Nucleus accumbens (tissue), 56 donors: ENCODE measurements around the gene RETN.

Experiments used
- DNase-seq, 56 donors: peaks; one replicate each; lab custom pipeline; 2025; lab: John Stamatoyannopoulos, UW

Gene RETN, protein sequence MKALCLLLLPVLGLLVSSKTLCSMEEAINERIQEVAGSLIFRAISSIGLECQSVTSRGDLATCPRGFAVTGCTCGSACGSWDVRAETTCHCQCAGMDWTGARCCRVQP

DNA sequence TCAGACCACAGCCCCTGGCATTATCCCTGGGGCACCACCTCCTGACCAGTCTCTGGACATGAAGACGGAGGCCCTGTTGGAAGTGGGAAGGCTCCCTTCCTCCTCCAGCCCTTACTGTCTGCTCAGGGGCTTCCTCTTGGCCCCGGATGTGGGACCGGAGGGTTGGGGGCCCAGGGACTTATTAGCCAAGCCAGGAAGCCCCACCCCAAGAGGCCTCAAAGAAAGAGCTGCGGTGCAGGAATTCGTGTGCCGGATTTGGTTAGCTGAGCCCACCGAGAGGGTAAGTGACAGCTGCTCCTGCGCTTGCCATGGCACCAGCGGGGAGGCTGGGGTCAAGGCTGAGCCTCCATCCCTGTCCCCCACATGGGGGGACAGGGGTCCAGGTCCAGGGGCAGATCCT is at the start of gene RETN:
TSS of gene RETN (plus strand) at position 208 of the 400 bp plus-strand sequence. CDS start 278 bp downstream, outside the sequence.
- no peak for DNase-seq

DNA sequence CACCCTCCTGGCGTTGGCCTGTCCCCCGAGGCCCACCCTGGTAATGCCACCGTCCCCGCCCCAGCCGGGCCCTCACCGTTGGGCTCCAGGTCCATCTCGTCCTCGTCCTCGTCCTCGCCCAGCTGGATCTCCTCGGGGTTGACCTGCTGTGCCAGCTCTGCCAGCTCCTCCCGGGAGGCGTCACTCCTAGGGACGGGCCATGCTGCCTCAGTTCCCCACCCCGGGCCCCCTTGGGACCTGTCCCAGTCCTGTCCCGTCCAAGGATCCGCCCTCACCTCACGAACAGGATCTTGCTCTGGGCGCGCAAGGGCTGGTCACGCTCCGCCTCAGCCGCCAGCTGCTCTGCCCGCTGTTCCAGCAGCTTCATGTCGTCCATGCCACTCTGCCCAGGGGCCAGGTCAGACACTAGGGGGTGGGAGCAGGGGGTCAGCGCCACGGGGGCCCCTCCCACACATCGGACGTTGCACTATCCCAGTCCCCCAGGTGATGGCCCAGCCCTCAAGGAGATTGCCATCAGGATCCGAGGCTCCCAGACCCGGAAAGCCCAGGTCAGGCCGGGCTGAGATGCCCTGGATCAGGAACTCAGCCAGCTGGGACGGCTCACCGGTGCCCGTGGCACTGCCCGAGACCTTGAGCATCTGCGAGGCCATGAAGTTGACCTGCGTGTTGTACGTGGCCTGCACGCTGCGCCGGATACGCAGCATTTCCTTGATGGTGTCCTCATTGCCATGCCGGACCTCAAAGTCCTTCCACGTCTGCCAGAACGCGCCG is 49.0 kb upstream of the RETN start:
- DNase-seq = no peak

- DNase-seq = no peak
Measured at GRCh38 chr19:7620442-7621412, 48.1 kb upstream of the RETN start.

DNA sequence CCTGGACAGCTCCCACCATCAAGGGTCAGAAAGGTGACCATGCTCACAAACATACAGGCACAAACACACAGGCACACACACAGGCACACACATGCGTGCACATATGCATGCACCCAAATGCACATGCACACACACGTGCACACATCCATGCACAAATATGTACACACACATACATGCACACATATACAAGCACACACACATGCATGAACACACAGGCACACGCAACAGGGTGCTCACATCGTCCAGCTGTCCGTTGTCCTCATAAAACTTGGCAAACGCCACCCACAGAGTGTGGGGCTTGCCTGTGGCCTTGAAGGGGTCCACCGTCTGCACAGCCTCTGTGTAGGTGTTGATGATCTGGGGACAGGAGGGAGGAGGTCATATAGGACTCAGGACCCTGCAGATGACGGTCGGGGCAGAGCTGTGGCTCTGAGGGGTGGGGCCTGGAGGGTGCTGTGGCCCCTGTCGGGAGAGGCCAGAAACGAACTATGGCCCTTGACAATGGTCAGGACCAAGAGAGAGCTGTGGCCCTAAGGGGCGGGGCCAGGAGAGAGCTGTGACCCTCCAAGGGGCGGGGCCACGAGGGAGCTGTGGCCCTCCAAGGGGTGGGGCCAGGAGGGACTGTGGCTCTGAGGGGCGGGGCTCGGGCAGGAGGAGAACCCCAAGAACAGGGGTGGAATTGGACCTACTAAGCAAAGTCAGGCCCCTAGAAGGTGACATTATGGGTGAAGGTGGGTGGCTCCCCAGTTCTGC is 45.7 kb upstream of the RETN start:
- DNase-seq = no peak

DNA sequence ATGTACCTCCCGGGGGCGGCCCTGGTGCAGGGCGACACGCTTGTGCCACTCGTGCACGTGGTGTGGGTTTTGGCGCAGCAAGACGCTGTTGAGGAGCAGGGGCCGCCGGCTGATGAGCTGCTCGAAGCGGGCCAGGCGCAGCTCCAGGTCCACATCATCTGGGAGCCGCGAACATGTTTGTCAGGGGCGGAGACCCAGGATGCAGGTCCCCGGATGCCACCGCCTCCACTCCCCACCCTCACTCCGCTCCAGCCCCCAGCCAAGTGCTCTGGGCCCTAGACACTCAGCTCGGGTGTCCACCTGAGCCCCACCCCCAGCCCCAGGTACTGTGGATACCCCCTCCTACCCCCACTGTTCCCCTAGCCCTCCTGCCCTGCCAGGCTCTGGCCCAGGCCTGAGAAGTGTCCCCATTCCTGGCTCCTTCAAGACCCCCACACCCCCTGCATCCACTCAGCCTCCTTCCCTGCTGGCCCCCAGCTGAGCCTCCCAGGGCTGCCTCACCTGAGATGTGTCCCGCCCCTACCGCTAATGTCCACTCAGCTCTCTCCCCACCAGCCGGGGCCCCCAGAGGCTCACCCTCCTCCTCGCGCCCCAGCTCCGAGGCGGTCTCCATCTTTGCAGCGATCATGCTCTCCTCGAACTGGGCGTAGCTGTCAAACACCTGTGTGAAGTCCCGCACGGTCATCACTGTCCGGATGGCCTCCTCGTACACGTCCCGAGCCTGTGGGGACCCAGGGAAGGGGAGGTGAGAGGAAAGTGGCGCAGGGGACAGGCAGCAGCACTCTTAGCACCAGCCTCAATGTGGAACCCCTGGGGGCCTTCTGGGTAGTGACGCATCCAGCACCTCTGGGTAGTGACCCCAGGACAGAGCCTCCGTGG is 44.9 kb upstream of the RETN start:
- no peak for DNase-seq

GRCh38 chr19:7624810-7625209 is 44.0 kb upstream of the RETN start:
- no peak for DNase-seq

GRCh38 chr19:7625763-7626372 is 43.0 kb upstream of the RETN start:
- DNase-seq = no peak

DNA sequence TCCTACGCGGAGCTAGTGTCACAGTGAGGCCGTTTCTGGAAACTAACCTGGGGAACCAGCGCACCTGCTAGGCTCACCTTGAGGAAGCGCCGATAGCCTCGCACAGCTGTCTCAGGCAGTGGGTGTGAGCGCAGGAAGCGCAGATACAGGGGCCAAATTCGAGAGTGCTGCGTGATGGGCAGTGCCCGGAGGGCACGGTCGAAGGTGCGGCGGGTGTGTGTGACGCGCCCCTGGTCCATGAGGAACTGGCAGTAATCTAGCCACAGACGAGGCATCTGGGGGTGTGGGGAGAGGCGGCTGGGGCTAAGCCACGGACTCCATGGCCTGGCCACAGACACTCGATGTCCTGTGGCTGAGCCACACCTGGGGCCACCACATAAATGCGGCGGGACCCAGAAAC is 41.7 kb upstream of the RETN start:
- no peak for DNase-seq

GRCh38 chr19:7628589-7629311 is 40.1 kb upstream of the RETN start:
- no peak for DNase-seq

- peak; percentile 70 to 99 (median 96) for DNase-seq
Measured at GRCh38 chr19:7629347-7630054, 39.3 kb upstream of the RETN start, which contains the start of the genes PET100 and XAB2. TSS of gene PET100 (plus strand) at chr19:7629793. CDS start at chr19:7629834, 41 bp downstream. TSS of gene XAB2 (minus strand) at chr19:7629545. CDS start at chr19:7629527, 18 bp downstream.

GRCh38 chr19:7631577-7631976 is 37.3 kb upstream of the RETN start:
- no peak for DNase-seq

DNA sequence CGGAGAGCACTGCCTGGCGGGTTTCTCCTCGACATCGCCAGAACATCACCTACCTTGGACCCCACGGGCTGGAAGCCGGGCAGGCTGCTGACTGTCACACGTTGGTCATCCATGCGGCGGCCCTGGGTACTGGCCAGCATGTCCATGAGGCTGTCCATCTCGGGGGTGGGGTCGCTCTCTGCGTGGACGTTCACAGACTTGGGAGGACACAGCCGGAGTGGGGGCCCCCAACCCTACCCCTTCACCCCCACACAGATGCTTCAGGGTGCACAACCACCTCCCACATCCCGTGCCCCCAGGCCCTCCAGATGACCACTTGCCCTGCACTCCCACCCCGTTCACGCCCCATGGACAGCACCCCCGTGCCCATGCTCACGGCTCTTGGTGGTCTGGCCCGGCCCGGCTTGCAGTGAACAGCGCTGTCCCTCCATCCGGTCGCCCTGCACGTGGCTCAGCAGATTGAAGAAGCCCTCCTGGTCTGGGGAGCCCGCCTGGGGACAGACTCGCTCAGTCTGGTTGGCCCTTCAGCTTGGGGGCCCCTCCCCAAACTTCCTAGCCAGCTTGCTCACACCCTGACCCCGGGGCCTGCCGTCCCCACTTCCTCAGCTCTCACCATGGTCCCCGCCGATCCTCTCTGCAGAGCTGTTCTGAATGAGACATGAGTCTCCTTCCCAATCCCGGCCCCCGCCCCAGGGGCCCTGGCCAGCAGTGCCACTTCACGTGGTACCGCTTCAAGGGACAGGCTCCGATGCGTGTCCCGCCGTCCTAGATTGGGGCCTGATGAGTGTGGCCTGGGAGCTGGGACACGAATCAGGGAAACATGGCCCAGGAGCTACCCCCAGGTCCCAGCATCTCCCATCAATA is 36.3 kb upstream of the RETN start:
- DNase-seq = no peak

DNA sequence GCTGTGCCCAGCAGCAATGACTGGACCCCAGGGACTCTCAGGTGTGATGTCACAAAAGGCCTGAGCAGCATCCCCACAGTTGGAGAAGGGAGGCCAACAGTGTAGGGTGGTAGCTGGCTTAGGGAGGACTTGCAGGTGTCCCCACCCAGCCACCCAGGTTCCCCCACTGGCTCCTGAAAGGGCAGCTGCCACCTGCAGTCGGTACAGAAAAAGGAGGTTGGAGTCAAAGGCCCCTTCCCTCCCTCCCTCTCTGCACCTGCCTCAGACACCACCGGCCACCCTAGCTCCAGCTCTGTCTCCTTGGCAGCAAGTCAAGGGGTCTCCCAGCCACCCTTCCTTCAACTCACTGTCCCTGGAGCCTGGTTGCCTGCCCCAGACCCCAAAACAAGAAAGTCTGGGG is 35.2 kb upstream of the RETN start, which contains the start of gene PCP2:
TSS of gene PCP2 (minus strand) at position 22 of the 400 bp plus-strand sequence. CDS start 262 bp downstream, outside the sequence.
- DNase-seq = no peak

DNA sequence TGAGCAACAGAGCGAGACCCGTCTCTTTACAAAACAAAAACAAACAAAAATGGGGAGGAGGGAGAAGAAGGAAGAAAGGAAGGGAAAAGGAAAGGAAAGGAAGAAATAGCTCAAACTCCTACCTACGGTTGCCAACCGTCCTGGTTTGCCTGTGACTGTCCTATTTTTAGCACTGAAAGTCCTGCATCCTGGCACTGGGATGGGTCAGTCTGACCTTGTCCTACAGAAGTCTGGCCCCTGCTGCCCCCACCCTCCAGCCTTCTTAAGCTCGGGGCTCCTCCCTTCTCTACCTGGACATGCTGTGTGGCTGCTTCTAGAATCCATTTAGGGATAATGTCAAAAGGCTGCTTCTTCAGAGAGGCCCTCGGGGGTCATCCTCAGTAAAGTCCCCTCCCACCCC is 33.2 kb upstream of the RETN start:
- no peak for DNase-seq

GRCh38 chr19:7636317-7636690 is 32.5 kb upstream of the RETN start:
- no peak for DNase-seq

- peak in 5 of 56 donors; percentile 4 to 32 (median 17) for DNase-seq
Measured at GRCh38 chr19:7636691-7637373, 32.0 kb upstream of the RETN start, which contains the start of gene STXBP2. TSS of gene STXBP2 (plus strand) at chr19:7637110. CDS start at chr19:7637150, 40 bp downstream.
